HEK293T (cell line): ENCODE results near the gene ATP8A2.

ENCODE experiments used
- ELF4 ChIP-seq: fragments of 450-650 bp; IDR thresholded peaks from 2 replicates; pipeline ENCODE4 v1.6.1; 2017; ENCODE audit warnings: antibody characterized with exemption
- FOXA1 ChIP-seq: fragments of 450-650 bp; IDR thresholded peaks from 2 replicates; pipeline ENCODE4 v1.6.1; 2016; ENCODE audit warnings: mild to moderate bottlenecking
- FOXM1 ChIP-seq: fragments of 450-650 bp; IDR thresholded peaks from 2 replicates; pipeline ENCODE4 v1.6.1; 2017; ENCODE audit warnings: mild to moderate bottlenecking, borderline replicate concordance
- NFRKB ChIP-seq: fragments of 450-650 bp; IDR thresholded peaks from 2 replicates; pipeline ENCODE4 v1.6.1; 2016; ENCODE audit warnings: mild to moderate bottlenecking, moderate library complexity
- SP1 ChIP-seq: fragments of 450-650 bp; IDR thresholded peaks from 2 replicates; pipeline ENCODE4 v1.6.1; 2017

DNA sequence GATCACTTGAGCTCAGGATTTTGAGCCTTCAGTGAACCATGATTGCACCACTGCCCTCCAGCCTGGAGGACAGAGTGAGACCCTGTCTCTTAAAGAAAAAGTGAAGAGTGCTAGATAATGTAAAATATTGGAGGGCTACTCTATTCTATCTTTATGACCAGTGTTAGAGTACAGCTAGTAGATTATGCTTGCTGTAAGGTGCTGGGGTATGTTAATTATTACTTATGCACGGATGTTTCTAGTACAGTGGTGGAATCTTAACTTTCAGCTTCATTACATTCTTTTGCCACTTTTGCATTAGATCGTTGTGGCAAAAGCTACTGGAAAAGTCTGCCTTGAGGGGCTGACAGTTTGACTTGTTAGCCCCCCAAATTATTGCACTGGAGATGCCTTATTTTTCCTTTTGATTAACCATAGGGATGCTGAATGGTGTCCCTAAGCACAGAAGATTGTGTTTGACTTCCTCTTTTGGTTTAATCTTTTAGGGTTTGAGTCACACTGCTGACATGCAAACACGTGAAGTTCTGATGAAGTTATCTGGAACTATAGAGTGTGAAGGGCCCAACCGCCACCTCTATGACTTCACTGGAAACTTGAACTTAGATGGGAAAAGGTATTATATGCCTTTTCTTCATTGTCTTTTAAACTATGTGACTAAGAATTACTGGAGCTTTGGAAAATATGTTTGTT, 169.8 kb downstream of the ATP8A2 start:
- TF ChIP-seq FOXM1, result no peak
- TF ChIP-seq SP1, result no peak
- no peak for TF ChIP-seq ELF4
- TF ChIP-seq FOXA1, result no peak
- no peak for TF ChIP-seq NFRKB
